ENCODE data around the gene EVL.
A peak's percentile ranks its signal among the peaks of the same experiment; 100 is the strongest.

Gene EVL

DNA sequence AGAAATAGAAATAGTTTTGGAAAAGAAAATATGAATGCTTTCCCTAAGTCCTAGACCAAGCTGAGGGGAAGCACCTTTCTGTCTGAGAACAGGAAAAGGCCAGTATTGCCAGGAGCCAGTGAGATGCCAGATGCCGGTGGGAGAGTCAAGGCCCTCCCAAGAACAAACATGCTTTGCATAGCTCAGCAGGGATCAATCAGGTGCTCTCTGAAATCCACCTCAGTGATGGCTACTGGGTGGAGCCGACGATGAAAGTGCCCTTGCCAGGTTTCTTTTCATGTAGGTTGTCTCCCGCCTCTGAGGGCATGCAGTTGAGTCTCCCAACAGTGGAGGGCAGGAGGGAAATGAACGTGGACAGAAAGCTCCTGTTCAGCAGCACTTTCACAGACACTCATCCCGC lies 66.0 kb downstream of the EVL start:
- DNase-seq (ENCODE audit: low read depth) = no peak

DNA sequence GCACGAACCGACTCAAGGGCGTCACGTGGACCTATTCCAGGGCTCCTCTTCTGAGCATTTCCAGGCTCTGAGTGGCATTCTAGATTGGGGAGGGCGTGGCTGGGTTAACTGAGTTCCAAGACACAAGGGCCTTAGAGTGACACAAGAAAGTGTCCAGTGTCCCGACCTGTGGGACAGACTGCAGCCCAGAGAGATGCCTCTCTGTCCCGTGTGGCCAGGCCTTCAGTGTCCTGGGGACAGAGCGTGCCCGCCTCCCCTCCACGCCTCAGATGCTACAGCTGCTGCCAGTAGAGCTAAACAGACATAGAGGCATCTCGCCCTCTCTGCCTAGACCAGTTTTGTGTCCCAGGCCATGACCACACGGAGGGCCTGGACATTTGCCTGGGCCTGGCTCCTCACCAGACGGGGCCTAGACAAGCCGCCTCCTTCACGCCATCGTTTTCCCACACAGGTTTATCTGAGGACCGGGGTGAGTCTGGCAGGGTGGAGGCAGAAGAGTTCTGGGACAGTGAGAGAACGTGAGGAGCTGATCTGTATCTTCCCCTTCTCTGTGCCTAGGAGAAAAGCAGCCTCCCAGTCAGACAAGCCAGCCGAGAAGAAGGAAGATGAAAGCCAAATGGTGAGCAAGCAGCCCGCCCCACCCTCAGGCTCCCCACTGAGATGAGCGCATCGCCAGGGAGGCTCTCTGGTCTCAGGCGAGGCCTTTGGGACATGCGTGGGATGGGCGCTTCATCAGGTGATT lies 67.1 kb downstream of the EVL start:
- DNase-seq (ENCODE audit: low read depth) = peak; percentile 32

DNA sequence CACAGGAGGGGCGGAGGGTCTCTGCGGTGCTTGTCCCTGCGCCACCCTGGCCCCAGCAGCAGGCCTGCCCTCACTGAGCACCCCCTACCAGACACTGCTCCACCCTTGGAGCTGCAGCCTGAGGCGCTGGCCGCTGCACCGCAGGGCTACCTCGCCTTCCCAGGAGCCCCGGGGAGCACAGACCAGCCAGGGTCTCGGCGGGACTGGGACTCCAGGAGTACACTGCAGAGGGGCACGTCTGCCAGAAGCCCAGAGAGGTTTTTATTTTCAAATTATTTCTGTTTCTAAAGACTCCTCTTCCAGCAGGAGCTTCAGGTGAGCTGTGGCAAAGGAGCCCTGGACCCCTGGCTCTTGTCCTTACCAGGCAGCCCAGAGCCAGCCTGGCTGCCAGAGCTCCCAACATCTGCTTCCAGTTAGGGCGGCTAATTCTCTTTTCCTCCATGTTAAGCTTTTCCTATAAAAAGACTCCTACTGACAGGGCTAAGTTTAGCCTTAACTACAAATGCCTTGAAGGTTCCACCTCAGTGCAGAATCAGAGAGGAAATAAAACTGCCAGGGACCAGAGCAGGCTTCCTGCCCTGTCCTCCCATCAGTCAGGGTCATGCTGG lies 67.8 kb downstream of the EVL start:
- DNase-seq (ENCODE audit: low read depth) = no peak

DNA sequence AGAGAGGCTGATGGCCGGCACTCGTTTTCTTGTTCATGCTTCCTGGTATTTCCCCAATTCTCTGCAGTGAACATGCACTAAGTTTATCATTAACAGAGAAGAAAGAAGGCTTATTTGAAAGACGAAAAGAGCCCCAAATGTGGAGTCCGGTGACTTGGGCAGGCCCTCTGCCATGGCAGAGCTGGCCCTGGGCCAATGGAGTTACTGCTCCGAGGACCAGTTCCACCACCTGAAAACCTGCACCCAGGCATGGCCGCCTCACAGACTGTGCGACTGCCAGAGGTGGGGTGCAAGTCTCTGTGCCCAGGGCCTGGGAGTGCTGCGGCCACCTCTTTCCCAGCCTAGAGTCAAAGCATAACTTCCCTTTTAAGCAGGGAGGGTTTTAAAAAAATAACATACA lies 69.4 kb downstream of the EVL start:
- DNase-seq (ENCODE audit: low read depth) = no peak

DNA sequence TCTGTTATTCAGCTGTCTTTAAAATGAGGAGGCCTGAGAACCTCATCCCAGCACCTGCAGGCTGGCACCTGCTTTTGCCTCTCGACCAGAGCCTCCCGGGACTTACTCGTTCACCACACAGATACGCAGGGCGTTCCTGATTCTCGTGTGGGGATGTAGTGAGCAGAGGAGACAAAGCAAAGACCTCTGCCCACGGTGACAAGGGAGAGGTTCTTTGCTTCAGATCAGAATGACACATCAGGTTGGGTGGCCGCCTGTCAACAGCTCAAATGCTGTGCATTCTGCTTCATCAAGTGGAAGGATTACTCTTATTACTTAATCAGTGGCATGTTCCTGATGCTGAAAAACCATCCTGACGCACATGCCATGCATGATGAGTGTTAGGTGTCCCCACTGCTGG lies 69.9 kb downstream of the EVL start:
- DNase-seq (ENCODE audit: low read depth) = no peak

DNA sequence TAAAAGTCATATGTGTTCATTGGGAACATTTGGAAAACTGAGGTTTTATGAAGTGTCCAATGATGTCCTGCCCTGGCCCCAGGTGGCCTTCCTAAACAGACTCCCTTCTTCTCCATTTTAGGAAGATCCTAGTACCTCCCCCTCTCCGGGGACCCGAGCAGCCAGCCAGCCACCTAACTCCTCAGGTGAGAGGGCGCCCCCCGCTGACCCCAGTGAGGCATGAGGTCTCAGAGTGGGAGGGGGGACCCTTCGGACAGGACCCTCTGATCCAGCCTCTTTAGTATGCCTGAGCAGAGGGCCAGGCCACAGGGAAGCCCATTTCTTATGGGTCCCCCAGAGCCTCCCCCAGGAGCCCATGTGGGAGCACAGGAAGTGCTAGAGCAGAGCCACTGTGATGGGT lies 70.6 kb downstream of the EVL start:
- no peak for DNase-seq (ENCODE audit: low read depth)

DNA sequence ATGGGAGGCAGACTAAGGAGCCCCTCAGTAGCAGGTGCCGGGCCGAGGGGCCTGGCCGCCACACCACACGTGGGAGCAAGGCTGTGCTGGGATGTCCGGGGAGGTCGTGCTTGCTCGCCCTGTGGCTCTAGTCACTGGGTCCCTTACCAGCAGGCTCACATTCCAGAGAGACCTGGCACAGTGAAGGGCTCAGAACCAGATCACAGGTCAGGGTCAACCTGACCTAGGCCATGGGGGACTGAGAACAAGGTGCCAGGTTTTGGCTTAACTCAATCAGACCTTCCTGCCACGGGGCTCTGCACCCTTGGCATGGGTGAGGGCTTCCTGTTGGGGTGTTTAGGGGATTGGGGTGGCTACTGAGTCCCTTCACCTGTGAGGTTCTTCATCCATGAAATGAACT lies 72.0 kb downstream of the EVL start:
- DNase-seq (ENCODE audit: low read depth) = no peak

DNA sequence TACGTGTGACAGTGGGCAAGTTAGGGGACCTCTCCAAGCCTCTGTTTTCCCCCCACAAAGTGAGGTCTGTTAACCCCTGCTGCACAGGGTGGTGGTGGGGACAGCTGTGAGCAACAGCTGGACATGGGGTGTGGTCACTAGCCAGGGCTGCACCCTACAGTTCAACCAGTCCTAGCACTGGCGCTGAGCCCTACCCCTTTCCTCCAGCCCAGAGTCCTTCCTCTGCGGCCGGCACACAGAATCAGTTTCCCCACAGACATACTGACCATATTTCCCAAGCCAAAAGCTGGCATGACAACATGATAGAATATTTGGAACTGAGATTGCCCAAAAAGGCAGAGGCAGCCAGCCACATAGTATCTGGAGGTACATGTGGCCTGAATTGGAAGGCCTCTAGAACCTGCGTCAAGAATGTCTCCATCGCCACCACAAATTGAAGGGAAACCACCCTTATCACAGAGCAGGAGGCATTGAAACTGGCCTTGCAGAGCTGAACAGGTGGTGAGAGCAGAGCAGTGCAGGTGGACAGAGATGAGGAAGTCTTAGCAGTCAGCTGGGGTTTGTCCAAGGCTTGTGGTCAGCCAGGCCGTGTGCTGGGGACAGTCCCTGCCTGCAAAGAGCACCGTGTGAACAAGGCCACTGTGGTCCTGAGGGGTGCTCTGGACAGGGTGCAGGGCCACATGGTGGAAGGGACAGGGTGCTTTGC lies 73.0 kb downstream of the EVL start:
- DNase-seq (ENCODE audit: low read depth) = no peak

DNA sequence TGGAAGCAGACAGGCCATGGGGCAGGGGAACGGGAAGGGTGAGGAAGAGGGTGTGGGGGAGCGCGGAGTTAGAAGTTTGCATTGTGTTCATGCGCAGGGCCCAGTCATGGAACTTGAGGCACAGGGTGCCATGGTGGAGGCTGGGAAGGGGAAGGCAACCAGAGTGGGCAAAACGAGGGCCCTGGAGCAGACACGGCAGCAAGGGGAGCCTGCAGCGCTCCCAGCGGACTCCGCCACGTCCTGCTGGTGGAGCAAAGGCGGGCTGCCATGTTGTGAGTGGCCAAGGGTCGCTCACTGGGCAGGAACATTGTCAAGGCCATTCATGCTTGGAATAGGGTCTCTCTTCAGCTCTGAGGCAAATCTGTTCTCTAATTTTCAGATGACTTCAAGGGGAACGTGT lies 73.7 kb downstream of the EVL start:
- DNase-seq (ENCODE audit: low read depth) = no peak

DNA sequence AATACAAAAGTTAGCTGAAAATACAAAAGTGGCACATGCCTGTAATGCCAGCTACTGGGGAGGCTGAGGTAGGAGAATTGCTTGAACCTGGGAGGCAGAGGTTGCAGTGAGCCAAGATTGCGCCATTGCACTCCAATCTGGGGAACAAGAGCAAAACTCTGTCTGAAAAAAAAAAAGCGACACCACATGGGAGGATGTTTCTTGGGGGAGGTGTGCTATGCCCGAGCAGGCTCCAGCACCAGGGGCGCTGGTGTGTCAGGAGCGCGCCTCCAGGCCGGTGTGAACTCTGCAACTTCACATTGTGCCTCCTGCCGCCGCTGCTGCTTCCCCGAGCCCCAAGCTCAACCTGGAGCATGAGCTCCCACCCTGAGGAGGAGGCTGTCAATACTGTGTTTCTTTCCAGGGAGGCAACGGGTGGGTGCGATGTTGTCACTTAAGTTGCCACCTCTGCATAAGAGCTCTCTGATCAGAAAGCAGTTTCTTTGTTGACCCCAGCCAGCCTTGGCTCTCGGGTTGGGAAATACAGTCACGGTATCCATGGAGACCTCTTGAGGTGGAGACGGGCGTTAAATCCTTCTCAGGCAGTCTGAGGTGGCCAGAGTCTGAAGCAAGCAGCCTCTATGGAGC lies 75.3 kb downstream of the EVL start:
- DNase-seq (ENCODE audit: low read depth) = no peak

DNA sequence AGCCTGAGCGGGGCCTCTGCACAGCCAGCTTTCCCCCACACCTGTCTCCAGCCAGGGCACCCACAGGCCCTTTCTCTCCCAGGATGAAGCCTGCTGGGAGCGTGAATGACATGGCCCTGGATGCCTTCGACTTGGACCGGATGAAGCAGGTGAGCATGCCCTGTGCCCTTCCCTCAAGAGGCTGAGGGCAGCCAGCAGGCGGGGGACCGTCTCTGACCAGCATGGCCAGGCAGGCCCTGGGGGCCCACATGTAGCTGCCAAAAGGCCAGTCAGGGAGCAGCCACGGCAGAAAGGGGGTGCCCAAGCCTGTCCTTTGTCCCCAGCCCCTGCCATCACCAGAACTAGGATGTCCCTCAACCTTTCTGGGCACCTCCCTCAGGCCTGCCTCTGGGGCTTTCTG lies 75.9 kb downstream of the EVL start:
- DNase-seq (ENCODE audit: low read depth) = no peak

DNA sequence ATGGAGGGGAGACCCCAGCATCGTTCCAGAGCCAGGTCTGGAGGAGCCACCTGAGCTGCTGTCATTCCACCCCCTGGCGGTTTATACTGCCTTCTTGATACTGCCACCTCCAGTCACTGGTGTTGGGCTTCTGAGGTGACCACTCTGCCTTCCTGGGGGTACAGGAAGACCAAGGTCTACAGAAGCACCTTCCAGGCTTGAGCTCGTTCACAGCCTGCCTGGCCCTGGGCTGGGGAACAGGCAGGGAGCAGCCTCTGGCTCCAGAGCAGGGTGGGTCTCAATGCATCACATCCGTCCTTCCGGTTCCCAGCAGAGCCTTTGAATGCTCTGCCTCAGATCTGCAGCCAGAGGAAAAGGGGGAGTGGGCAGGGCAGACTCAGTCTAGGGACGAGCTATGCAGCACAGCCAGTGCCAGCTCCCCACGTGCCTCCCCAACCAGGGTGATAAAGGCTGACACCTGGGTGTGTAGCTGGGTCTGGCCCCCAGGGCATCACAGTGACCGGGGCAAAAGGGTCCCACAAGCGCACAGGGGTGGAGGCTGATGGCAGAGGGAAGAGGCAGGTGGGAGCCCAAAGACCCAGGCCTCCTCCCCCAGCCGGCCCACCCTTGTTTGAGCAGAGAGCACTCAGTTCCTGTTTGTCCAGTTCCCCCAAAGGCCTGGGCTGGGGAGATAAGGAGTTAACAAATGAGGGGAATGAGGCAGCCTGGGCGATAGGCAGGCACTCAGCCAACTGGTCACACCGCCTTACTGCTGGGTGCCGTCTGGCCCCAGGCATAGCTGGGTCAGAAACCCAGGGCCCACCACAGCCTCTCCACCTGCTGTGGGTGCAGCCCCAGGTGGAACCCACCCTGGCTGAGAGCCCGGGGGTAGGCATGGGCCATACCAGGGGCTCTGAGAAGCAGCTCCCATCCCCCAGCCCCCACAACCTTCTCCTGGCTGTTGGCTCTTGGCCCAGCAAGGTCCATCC lies 77.1 kb downstream of the EVL start:
- no peak for DNase-seq (ENCODE audit: low read depth)

DNA sequence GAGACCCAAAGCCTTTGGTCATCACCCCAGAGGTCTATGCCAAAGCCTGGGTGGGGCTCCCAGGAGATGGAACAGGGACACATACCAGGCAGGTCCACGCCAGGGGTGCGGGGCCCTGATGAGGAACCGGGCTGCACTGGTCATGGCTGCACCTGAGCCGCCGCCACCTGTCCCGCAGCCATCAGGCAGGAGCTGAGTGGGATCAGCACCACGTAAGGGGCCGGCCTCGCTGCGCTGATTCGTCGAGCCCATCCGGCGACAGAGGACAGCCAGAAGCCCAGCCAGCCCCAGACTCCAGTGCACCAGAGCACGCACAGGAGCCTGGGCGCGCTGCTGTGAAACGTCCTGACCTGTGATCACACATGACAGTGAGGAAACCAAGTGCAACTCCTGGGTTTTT lies 78.3 kb downstream of the EVL start:
- no peak for DNase-seq (ENCODE audit: low read depth)

DNA sequence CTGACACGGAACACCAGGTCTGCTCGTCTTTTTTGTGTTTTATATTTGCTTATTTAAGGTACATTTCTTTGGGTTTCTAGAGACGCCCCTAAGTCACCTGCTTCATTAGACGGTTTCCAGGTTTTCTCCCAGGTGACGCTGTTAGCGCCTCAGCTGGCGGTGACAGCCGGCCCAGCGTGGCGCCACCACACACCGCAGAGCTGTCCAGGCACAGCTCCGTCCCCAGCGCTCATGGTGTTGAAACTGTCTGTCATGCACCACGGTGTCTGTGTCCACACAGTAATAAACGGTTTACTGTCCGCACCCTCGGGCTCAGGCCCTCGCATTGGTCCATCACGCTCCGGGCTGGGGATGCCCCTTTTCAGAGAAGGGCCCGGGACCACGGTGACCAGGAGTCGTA lies 78.7 kb downstream of the EVL start:
- DNase-seq (ENCODE audit: low read depth) = no peak

DNA sequence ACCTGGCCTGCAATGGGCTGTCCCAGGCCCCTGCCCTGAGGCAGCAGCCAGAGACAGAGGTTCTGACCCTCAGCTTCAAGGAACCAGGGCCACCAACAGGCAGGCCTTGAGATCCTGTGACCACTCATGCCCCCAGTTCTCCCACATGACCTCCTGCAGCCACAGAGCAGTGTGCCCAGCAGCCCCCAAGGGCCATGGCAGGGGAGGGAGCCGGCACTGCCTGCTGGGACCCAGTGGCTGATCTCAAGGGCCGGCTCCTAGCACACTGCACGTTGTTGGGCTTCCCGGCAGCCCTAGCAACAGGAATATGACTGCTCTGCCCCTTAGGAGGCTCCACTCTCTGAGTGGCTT lies 79.4 kb downstream of the EVL start:
- DNase-seq (ENCODE audit: low read depth) = no peak

DNA sequence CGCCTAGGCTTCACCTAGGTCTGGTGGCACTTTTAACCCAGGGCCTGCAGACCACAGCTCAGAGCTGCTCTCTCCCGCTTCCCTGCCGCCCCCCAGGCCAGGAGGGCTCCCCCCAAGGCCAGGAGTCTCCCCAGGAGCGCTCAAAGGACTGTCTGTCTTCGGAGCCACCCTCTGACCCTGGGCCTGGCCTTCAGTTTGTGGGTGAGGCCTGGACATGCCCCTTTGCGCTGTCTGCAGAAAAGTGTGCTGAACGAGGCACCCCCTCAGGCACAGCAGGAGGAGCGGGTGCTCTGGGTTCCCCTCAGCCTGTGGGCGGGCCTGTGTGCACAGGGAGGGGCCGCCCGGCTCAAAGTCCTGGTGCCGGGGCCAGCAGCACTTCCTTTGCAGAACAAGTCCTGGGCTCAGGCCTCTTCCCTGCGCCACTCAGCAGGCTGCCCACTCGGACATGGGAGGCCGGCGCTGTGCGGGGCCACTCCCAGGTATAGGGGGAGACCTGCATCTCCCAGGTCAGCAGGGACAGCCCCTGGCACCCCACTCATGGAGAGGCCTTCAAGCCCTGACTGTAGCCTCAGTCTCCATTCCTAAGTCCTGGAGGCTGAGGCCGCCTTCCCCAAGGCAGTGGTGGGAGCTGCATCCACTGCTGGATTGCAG lies 79.9 kb downstream of the EVL start:
- DNase-seq (ENCODE audit: low read depth) = no peak

DNA sequence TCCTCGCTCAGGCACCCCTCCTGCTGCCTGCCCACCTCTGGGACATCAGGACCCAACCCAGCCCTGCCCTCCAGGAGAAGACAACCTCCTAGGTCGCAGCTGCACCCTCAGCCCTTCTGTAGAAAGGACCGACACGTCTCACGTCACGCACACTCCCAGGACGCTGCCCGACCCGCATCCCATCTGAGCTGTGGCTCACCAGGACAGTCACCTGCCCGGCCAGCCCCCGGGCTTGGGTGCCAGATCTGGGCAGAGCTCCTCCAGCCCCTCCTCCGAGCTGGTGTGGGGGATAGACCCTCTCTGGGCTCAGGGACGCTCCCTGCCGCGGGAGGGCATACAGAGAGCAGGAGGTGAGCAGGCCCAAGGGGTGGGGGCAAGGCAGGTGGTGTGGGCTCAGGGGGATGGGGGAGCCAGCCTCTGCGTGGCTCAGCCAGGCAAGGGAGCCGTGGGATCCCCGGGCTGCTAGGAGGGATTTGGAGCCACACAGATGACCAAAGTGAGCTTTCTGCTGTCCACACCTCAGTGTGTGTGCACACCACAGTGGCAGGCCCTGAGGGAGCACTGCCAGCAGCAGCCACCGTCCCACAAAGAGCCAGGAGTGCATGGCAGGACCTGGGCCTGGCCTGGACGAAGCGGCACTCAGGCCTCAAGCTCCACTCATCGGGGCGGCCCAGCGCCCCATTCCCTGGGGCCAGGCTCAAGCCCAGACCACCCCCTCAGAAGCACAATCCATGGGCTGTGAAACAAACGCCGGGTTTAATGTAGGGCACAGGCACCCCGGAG lies 80.7 kb downstream of the EVL start:
- DNase-seq (ENCODE audit: low read depth) = no peak

DNA sequence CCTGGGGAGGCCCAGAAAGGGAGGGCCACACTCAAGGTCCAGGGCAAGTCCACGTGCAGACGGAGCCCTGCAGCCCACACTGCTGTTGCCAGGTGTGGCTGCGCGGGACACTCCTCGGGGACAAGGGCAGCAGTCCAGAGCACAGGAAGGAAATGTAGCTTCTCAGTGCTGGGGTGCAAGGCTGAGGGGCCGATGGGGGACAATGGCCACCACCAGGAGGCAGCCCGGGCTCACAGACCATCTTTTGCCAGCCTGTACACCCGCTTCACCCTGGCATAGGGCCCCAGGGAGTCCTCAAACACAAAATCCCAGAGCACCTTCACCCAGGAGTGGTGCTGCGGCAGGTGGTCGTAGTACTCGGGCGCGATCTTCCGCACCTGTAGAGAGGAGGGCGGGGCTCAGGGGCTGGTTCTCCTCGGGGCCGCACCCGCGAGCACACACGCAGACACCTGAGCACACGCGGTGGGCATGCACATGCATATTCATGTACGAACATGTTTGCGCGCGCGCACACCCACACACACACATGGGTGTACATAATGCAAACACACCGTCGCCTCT lies 81.4 kb downstream of the EVL start:
- no peak for DNase-seq (ENCODE audit: low read depth)

DNA sequence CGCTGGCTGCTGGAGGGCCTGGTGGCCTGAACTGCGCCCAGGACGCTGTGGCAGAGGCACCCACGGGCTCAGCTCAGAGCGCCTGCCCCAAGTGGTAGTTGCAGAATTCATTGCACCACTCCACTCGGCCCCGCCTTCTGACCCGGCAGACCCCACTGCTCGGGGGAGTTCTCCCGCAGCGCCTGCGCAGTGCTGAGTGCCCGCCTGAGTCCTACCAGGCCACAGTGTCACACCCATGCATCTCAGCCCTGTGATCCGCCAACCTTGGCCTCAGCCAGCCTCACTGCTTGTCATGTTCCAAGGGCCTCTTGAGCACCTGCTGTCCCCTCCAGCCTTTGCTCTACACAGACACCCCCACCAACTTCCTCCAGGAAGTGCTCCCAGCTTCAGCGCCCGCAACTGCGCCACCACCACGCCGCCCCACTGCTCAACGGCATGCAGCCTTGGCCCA lies 82.0 kb downstream of the EVL start:
- no peak for DNase-seq (ENCODE audit: low read depth)

Measured in stromal cell of bone marrow (primary cell).